NCI-H1105 (cell line): ENCODE results near the gene GOLIM4.
"Not testable (repeated sequence)": the region's sequence is repeated elsewhere in the genome, so short reads cannot be mapped to it uniquely, and the experiment has no call there.

Source experiments
- DNase-seq: peaks from one replicate; lab custom pipeline; 2025; lab: John Stamatoyannopoulos, UW

GOLIM4 gene

DNA sequence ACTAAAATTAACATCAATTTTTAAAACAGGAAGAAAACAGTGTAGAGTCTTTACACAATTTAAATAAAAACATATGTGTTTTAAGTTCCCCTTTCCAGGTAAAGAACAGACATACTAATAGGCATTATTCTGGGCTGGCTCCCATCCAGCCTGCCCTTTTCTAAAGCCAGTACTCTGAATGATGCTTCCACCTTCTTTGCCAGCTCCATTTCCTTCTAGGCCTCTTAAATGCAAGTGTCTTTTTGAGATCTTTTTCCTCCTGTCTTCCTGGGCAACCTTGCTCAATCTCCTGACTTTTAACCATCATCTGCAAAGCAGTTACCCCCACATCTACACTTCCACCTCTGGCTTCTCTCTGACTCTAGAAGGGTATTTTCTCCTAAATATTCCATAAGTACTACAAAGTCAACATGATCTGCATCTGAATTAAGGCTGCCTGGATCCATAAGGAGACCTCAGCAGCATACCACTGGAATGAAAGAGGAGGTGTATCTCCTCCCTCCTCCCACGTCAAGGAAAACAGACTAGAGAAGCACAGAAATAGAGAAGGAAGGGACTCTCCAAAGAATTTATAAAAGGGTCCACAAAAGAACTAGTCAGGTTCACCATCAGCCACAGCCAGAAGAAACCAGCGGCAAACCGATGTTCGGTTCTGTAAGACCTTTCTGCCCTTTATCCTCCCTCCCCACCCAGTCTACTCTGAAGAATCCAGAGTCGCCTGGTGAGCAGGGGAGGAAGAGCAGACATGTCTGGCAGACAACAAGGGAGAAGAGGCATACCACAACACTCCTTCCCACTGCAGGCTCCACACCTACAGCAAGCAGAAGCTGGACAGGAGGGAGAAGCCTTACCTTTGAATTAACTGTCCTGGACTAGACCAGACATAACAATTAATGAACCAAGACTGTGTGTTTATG lies 47.1 kb downstream of the GOLIM4 start:
- DNase-seq = no peak

GRCh38 chr3:168047936-168048335 lies 47.8 kb downstream of the GOLIM4 start:
- DNase-seq = no peak

DNA sequence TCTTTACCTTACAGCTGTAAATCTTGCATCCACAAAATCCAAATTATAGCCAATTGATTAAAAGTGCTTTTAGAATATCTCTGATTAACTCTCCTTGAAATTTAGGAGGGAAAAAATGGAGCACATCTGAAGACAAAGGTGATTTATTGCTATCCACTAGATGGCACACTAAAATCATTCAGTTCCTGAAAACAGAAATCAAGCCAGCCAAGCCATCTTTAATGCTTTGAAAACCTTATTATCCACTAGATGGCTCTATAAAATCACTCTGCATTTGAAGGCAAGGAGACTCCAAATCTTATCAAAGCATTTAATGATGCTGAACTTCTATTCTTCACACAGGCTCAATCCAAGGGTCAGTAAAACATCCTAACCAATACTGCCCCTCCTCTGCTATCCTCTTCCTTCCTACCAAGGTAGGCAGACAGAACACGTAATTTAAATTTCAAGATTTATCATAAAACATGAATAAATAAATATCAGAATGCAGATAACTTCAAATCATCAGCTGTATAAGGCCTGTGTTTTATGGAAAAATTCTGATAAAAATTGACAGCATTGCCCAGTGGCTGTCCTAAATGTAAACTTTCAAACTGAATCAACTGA lies 48.4 kb downstream of the GOLIM4 start:
- DNase-seq = peak; percentile 92

- no peak for DNase-seq
Measured at GRCh38 chr3:168044049-168044448, 51.7 kb downstream of the GOLIM4 start.

- DNase-seq = peak; percentile 65
Measured at GRCh38 chr3:168040607-168041208, 55.0 kb downstream of the GOLIM4 start.

GRCh38 chr3:168037020-168037419 lies 58.7 kb downstream of the GOLIM4 start:
- DNase-seq = no peak

- DNase-seq = no peak
Measured at GRCh38 chr3:168036619-168037018, 59.1 kb downstream of the GOLIM4 start.

DNA sequence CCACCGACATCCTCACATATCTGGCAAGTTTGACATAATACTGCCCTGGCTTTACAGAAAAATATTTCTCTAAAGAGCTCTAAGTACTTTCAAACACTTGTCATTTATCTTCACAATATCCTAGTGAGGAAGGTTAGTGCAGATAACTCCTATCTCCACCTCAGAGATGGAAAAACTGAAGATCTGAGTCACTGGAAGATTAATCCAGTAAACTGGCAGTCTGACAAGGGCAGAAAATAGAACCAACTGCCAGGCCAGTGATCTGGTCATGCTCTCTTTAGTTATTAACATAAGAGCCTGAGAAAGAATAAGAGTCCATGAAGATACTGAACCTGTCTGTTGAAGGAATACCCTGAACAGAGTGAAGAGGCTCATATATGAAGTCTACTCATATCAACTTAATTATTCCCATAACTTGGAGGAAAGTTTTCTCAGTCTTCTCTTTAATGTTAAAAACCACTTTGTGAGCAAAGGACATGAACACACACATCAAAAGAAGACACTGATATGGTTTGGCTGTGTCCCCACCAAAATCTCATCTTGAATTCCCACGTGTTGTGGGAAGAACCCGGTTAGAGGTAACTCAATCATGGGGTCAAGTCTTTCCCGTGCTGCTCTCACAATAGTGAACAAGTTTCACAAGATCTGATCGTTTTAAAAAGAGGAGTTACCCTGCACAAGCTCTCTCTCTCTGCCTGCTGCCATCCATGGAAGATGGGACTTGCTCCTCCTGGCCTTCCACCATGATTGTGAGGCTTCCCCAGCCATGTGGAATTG lies 61.4 kb downstream of the GOLIM4 start:
- DNase-seq = no peak

- DNase-seq = peak; percentile 60
Measured at GRCh38 chr3:168030577-168030976, 65.1 kb downstream of the GOLIM4 start.

DNA sequence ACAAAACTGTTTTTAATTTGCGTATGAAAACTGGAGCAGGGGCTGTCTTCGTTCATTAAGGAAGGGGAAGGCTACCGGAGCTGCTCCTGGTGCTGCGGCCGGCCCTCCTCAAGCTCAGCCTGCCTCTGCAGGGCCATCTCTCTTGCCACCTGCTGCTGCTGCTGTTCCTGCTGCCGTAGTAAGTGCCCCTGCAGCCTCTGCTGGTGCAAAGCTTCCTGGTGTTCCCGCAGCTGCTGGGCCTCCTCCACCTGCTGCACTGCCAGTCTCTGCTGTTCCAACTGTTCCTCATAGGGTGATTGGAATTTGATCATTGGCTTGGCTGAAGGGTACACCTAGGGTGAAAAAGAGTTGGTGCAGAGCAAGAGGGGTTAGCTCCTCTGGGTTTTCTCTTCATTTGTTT lies 66.0 kb downstream of the GOLIM4 start:
- no peak for DNase-seq

DNA sequence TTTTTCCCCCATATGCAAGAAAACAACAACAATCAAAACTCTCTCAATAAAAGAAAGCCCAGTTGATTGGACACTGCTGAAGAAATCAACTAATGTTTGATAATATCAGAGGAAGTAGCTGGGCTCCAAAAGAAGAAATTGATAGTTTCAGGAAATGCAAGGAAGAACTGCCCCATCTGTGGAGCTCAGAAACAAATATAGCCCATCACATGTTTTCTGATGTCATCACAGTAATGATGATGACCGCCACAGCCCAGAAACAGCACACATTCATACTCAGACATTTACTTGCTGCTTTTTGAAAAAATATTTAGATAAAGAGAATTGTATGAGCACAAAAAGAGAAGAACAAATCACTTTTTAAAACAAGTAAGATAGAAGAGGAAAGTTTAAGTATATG lies 67.6 kb downstream of the GOLIM4 start:
- no peak for DNase-seq

DNA sequence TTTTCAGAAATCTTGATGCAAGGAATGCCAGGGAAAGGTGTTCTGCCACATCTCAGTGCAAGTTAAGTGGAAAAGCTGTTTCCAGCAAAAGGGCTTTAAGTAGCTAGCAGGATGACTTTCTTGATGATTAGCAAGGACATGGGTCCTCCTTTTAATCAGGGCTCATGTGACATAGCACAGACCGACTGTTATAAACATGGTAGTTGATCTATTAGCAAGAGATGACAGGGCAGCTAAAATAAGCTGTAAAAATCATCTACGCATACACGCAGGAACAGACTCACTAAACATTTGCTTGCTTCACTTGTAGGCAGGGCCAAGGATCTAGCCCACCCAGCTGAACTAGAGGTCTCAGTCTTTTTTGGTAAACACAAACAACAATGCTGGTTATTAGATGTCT lies 69.0 kb downstream of the GOLIM4 start:
- DNase-seq = no peak

DNA sequence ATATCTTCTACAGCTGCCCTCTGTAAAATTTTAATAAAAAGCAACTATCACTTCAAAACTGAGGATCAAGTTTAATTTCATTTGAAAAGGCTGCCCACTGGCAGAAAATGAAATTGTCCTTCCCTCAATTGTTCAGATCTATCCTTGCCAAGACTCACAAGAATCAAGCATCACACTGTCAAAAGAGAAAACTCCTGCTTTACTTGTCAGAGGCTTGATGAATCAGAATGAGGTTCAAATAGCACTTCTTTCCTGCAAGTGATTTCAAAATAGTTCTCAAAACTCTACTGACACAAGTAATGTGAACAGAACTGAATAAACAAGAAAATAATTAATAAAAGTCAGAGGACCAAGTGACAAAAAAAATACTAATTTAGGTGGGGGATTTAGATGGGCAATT lies 70.6 kb downstream of the GOLIM4 start:
- DNase-seq = no peak

DNA sequence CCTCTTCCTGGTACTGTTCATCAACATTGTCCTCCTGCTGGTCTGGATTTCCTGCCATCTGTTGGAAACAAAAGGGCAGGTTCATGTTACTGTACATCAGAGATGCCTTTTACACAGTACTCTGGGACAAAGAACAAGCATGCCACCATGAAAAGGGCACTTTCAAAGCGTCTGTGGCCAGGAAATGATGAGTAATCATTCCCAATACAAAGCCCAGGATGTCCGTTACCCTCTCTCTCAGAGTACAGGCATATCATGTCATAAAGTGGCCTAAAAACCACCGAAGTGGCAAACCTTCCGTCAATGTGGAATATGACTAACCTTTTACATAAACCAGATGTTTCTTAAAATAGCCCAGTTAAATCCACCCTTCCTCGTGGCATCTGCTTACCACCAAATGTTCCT lies 71.2 kb downstream of the GOLIM4 start:
- DNase-seq = no peak

DNA sequence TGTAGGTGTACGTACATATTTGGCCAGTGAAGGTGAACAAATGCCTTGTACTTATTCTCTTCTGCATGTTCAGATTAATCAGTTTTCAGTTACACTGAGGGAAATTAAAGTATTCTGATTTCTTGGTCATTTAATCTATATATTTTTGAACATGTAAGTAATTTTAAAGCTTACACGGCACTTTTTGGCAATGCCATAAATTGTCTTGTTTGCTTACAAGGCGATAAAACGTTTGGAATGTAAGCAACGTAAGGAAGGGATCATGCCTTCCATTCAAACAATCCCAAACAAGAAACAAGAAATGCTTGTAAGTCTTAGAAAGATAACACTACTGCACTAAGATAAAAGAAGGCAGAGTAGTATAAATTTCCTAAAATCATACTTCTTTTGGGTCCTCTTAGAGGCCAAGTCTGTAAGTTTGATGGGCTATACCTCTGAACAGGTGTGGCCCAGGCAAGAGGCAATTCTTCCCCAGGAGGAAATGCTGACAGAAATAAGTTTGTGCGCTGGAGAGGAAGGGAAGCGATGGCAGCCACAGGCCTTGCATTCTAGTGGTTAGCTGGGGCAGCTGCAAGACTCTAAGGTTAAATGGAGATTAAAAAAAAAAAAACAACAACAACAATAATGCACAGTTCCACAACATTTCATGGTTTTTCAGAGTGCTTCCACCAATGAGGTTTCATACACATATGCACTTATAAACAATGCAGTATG lies 73.8 kb downstream of the GOLIM4 start:
- no peak for DNase-seq

DNA sequence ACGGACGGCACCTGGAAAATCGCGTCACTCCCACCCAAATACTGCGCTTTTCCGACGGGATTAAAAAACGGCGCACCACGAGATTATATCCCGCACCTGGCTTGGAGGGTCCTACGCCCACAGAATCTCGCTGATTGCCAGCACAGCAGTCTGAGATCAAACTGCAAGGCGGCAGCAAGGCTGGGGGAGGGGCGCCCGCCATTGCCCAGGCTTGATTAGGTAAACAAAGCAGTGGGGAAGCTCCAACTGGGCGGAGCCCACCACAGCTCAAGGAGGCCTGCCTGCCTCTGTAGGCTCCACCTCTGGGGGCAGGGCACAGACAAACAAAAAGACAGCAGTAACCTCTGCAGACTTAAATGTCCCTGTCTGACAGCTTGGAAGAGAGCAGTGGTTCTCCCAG lies 84.4 kb downstream of the GOLIM4 start:
- DNase-seq = not testable (repeated sequence)

DNA sequence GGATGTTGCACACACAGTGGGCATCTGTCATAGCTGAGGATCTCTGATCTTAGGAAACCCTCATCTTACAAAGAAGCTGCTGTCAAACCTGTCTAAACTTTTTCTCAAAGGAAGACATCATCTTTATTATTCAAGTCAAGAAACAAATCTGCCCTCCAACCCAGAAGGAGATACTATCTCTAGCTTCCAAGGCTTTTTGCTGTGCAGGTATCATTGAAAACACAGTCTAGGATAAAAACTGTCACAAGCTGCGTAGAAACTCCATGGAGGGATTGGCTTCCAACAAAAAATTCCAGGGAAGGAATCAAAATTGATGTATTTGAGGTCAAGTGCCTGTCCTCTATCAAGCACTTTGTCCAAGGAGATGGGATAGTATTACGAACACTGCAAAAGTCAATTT lies 89.1 kb downstream of the GOLIM4 start:
- DNase-seq = no peak

- DNase-seq = no peak
Measured at GRCh38 chr3:168003911-168004310, 91.8 kb downstream of the GOLIM4 start.

DNA sequence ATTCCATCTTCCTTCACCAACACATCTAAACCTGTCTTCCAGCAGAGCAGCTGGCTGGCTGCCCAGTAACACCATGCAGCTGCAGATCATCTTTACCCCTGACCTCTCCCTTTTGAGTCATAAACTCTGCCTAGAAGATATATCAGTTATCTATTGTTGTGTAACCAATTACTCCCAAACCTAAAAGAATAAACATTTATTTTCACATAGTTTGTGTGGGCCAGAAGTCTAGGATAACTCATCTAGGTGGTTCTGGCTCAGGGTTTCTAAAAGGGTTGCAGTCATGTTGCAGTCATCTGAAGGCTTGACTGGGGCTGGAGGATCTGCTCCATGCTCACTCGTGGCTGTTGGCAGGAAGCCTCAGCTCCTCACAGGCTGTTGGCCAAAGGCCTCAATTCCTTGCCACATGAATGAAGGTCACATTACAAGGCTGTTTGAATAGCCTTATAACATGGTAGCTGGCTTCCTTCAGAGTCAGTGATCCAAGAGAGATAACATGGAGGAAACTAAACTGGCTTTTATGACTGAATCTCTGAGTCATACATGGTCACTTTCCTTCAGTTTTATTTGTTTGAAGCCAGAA lies 92.8 kb downstream of the GOLIM4 start:
- peak; percentile 61 for DNase-seq

GRCh38 chr3:168001244-168001643 lies 94.5 kb downstream of the GOLIM4 start:
- no peak for DNase-seq

DNA sequence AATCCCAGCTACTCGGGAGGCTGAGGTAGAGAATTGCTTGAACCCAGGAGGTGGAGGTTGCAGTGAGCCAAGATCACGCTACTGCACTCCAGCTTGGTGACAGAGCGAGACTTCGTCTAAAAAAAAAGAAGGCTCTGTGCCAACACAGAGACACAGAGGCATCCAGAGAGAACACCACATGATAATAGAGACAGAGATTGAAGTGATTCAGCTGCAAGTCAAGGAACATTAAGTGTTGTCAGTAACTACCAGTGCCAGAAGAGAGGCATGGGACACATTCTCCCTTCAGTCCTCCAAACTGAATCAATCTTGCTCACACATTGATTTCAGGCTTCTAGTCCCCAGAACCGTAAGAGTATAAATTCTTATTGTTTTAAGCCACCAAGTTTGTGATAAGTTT lies 97.5 kb downstream of the GOLIM4 start:
- DNase-seq = no peak
